ENCODE results near the gene MTMR4.
A peak's percentile ranks its signal among the peaks of the same experiment; 100 is the strongest.

Gene MTMR4

GRCh38 chr17:58530655-58531054, 16.2 kb upstream of the MTMR4 start:
- Mint-ChIP-seq H3K27ac (no peak overlapping the region), H3K27me3 (ENCODE audit: low read depth, poor library complexity) (peaks cover 32% of the 10 kb centered on the region), H3K9me3 (no peaks in the 10 kb centered on the region), H3K4me3 (peak overlapping the region; percentile 63), H3K36me3 (ENCODE audit: low read depth) (no peaks in the 10 kb centered on the region), H3K4me1 (peaks cover 45% of the 10 kb centered on the region)
- TF ChIP-seq CTCF (IDR thresholded peaks at IDR 0.05), result no peak
- no peak for DNase-seq

GRCh38 chr17:58529275-58529674, 14.8 kb upstream of the MTMR4 start:
- peaks cover 27% of the 10 kb centered on the region for H3K27me3 Mint-ChIP-seq (ENCODE audit: low read depth, poor library complexity)
- H3K4me1 Mint-ChIP-seq, result peaks cover 50% of the 10 kb centered on the region
- no peaks in the 10 kb centered on the region for H3K36me3 Mint-ChIP-seq (ENCODE audit: low read depth)
- DNase-seq, result no peak
- H3K9me3 Mint-ChIP-seq, result no peaks in the 10 kb centered on the region
- no peak overlapping the region for H3K4me3 Mint-ChIP-seq
- no peak overlapping the region for H3K27ac Mint-ChIP-seq
- no peak for TF ChIP-seq CTCF (IDR thresholded peaks at IDR 0.05)

- peaks cover 50% of the 10 kb centered on the region for H3K4me1 Mint-ChIP-seq
- peak overlapping the region; percentile 87 for H3K27ac Mint-ChIP-seq
- TF ChIP-seq CTCF (IDR thresholded peaks at IDR 0.05), result no peak
- no peaks in the 10 kb centered on the region for H3K9me3 Mint-ChIP-seq
- H3K4me3 Mint-ChIP-seq, result no peak overlapping the region
- H3K27me3 Mint-ChIP-seq (ENCODE audit: low read depth, poor library complexity), result peaks cover 24% of the 10 kb centered on the region
- no peaks in the 10 kb centered on the region for H3K36me3 Mint-ChIP-seq (ENCODE audit: low read depth)
- no peak for DNase-seq
These were observed 14.0 kb upstream of the MTMR4 start for GRCh38 chr17:58528443-58528842.

GRCh38 chr17:58527949-58528348, 13.5 kb upstream of the MTMR4 start:
- Mint-ChIP-seq H3K9me3 (no peaks in the 10 kb centered on the region), H3K27ac (no peak overlapping the region), H3K4me1 (peaks cover 46% of the 10 kb centered on the region), H3K27me3 (ENCODE audit: low read depth, poor library complexity) (peaks cover 19% of the 10 kb centered on the region), H3K4me3 (no peak overlapping the region), H3K36me3 (ENCODE audit: low read depth) (no peaks in the 10 kb centered on the region)
- DNase-seq, result no peak
- TF ChIP-seq CTCF (IDR thresholded peaks at IDR 0.05), result no peak

GRCh38 chr17:58527306-58527705, 12.9 kb upstream of the MTMR4 start:
- H3K9me3 Mint-ChIP-seq, result no peaks in the 10 kb centered on the region
- H3K27ac Mint-ChIP-seq, result no peak overlapping the region
- H3K4me1 Mint-ChIP-seq, result peaks cover 40% of the 10 kb centered on the region
- H3K27me3 Mint-ChIP-seq (ENCODE audit: low read depth, poor library complexity), result peaks cover 15% of the 10 kb centered on the region
- no peaks in the 10 kb centered on the region for H3K36me3 Mint-ChIP-seq (ENCODE audit: low read depth)
- no peak for DNase-seq
- no peak overlapping the region for H3K4me3 Mint-ChIP-seq
- no peak for TF ChIP-seq CTCF (IDR thresholded peaks at IDR 0.05)

- TF ChIP-seq CTCF (IDR thresholded peaks at IDR 0.05), result no peak
- H3K36me3 Mint-ChIP-seq (ENCODE audit: low read depth), result no peaks in the 10 kb centered on the region
- peaks cover 42% of the 10 kb centered on the region for H3K4me1 Mint-ChIP-seq
- no peak overlapping the region for H3K4me3 Mint-ChIP-seq
- peaks cover 7% of the 10 kb centered on the region for H3K27me3 Mint-ChIP-seq (ENCODE audit: low read depth, poor library complexity)
- H3K9me3 Mint-ChIP-seq, result no peaks in the 10 kb centered on the region
- H3K27ac Mint-ChIP-seq, result no peak overlapping the region
- DNase-seq, result no peak
These were observed 10.8 kb upstream of the MTMR4 start for GRCh38 chr17:58525239-58525638.
